NCI-H146 treated with DMSO at 0.1 percent for 48 hours (cell line): ENCODE results near the gene ZBTB7B.

ENCODE experiments used
- DNase-seq: peaks from one replicate; lab custom pipeline; 2025; ENCODE audit not compliant: unreplicated experiment; lab: John Stamatoyannopoulos, UW

The ZBTB7B gene

GRCh38 chr1:155034318-155035208 lies 32.0 kb downstream of the ZBTB7B start:
- DNase-seq: no peak

DNA sequence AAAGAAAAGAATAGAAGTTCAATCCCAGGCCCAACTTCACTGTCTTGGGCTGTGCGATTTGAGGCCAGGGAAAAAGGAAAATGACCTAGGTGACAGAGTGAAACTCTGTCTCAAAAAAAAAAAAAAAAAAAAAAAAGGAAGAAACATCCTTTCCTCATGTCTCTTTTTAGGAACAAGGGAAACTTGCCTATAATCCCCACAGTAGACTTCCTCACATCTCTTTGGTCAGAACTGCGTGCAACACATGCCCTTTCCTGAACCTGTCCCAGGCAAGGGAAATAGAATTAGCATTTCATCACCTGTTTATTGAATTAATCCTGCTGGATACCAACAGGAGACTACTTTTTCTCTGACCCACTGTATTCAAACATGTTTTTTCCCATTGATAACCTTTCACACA lies 33.3 kb downstream of the ZBTB7B start:
- no peak for DNase-seq

DNA sequence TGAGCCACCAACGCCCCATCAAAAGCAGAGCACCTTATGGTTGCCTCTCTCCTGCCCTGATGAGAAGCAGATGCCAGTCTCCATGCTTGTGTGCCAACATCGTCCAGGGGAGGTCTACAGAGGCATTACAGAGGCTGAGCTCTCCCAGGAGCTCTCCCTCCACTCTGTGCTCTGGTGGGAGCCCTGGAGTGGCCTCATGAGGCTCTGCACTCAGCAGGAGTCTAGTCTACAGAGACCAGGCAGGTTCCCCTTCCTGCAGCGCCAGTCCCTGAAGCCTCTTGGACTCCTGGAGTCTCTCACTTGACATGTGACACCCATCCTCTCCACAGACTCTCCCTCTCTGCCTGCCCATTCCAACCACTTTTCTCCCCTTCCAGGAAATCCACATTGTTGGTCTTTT lies 34.4 kb downstream of the ZBTB7B start:
- no peak for DNase-seq

GRCh38 chr1:155037851-155038441 lies 35.3 kb downstream of the ZBTB7B start:
- no peak for DNase-seq

GRCh38 chr1:155038602-155039307 lies 36.2 kb downstream of the ZBTB7B start:
- no peak for DNase-seq

DNA sequence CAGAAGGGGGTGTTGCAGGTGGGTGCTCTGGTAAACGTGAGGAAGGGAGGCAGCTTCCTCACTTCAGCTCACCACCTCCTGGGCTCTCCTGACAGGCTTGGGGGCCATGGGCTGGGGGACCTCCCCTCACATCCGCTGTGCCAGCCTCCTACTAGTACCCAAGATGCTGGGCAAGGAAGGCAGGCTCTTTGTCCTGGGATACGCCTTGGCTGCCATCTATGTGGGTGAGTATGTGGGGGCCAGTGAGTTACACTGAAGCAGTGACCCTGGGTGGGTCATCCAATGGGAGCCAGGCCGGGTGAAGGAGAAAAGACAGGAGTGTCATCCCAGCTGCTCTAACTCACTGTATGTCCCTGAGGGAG lies 36.7 kb downstream of the ZBTB7B start:
- no peak for DNase-seq

GRCh38 chr1:155040358-155041093 lies 37.9 kb downstream of the ZBTB7B start:
- no peak for DNase-seq

DNA sequence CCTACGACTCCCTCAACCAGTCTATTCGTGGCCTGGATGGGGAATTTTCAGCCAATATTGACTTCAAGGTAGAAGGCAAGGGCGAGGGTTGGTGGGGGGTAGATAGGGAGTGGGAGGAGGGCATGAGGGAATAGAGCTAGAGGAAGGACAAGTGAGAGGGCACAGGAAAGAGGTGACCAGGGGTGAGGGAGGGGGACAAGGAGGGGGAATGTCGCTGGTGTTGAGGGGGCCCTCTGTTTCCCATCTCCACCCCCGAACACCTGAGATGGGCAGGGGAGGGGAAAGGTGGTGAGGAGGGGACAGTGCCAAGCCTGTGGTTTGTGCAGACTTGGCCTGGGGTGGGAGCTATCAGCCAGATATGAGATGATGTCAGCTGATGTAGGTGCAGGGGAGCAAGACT lies 40.2 kb downstream of the ZBTB7B start:
- no peak for DNase-seq

- DNase-seq: no peak
These were observed 40.7 kb downstream of the ZBTB7B start for GRCh38 chr1:155043301-155043702.

DNA sequence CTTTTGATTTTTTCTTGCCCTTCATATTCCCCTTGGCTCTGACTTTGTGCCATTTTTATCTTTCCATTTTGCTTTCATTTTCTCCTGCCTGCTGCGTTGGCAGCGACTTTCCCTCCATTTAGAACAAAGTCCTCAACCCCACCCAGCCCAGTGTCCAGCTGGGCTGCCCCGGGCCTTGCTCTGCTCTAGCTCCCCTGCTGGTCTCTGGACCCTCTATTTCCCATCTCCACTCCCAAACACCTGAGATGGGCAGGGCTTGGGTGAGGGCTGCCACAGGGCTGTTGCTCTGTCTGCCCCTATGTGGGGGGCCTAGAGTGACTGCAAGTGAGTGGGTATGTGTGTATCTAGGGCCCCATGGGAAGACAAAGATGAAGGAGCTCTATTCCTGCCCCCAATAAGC lies 41.2 kb downstream of the ZBTB7B start:
- no peak for DNase-seq

GRCh38 chr1:155044365-155044764 lies 41.8 kb downstream of the ZBTB7B start:
- no peak for DNase-seq

GRCh38 chr1:155044812-155045657 lies 42.4 kb downstream of the ZBTB7B start:
- peak; percentile 60 for DNase-seq

DNA sequence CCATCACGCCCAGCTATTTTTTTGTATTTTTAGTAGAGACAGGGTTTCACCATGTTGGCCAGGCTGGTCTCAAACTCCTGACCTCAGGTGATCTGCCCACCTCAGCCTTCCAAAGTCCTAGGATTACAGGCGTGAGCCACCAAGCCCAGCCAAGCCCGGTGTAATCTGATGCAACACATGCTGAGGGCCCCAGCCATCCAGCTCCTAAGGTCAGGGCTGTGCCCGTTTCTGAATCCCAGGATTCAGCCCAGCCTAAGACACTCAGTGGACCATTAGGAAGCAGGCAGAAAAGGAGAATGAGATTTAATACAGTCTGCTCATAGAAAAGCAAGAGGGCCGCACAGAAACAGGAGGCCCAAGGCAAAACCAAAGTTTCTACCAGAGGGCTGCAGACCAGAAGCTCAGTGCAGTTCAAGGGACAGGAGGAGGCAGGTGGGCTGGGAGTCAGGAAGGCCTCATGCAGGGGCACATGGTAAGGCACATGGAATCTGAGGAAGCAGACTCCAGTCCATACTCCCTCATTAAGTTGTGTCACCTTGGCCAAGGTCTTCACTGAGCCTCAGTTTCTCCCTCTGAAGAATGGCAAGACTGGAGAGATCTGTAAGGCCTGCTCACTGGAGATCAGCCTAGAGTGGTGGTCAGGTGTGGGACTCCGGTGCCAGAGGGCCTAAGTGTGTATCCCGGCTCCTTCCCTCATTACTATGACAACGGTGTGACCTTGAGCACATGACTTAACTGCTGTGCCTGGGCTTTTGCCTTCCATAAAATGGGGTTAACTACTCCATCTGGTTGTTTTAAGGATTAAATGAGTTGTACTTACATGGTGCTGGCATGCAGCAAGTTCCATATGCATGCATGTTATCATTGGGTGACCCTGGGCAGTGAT lies 46.1 kb downstream of the ZBTB7B start:
- DNase-seq: no peak

DNA sequence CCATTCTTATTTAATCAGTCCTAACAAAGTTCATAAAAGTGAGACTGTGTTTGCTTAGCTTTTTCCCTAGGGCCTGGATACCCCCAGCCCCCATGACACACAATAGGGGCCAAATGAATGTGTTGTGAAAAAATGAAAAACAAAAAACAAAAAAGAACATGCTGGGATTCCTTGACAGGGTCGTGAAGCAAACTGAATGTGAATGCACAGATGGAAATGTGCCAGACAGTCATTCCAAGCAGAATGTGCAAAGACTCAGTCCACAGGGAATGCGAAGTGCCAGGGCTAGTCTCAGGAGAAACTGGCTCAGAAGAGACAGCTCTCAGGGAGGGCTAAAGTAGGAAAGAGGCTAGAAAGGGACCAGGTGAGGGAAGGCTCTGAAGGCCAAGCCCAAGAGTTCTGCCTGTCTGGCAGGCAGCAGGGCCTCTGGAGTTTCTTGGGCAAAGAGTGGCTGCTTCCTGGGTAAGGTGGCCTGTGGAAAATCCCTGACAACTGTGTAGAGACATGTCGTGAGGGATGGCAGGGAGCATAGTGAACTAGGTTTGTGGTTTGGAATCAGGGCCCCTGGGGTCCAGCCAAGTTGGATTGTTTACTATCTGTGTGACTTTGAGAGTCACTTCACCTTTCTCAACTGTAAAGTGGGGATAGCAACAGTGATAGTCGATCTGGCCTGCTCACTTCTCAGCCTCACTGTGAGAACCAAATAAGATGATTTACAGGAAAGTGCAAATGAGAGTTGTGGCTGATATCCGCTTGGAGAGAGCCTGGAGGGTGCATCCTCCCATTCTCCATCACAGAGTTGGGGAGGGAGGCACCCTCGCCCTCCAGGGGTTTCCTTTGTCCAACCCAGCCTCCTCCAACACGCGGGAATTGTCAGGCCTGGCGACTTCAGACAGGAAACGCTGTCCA lies 47.3 kb downstream of the ZBTB7B start:
- no peak for DNase-seq

GRCh38 chr1:155050560-155051341 lies 48.1 kb downstream of the ZBTB7B start, which contains the start of gene ADAM15:
Gene ADAM15, plus strand, starts transcription at chr1:155051316. Its CDS starts 71 bp downstream, at chr1:155051387.
- peak; percentile 49 for DNase-seq

- no peak for DNase-seq
These were observed 48.8 kb downstream of the ZBTB7B start for GRCh38 chr1:155051342-155051776.

DNA sequence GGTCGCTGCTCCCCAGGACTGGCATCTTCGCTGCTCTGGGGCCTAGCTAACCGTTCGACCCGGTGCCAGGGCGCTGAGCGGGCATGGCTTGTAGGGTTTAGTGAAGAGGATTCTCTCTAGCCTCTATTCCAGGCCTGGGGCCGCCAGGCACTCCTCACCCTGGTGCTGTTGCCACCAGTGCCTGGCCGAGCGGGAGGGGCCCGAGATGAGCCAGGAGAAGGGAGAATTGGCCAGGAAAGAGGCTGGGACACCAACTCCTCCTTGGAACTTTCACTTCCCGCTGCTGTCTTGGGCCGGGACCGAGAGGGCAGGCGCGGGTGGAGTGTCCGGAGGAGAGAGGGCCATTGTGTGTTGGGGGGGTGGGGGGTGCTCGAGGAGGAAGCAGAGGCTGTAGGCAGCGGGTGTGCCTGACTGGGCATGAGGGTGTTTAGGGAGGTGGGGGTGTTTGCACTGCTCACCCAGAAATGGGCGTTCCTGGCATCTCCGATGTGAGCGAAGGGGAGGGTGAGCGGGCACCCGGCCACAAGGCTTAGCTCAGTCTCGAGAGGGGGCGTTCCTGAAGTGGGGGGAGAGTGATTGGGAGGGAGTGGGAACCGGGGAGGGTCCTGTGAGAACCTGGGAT lies 49.3 kb downstream of the ZBTB7B start:
- peak; percentile 8 for DNase-seq
